ENCODE results near the gene MBNL1.

DNA sequence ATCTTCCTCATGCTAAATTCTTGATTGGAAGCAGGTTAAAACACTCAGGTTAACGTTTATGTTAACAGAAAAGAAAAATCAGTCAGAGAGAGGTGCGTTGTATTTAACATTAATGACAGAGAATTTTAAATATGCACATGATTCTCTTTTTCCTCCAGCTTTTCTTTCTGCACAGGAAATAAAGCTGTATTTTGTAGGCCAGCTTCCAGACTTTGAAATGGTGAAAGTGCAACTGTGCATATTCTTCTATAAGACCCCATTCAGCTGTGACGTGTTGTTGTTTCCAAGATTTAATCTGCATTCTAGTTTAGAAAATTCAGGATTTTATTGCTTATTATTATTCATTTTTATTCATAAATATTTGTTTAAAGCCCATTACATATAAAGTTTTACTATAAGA lies 11.8 kb downstream of the MBNL1 start:
- TF ChIP-seq EZH2 (IDR thresholded peaks at IDR 0.05; ENCODE audit: borderline replicate concordance, low read depth, low read length, severe bottlenecking) (no peak), POLR2AphosphoS5 (IDR thresholded peaks at IDR 0.05; ENCODE audit: insufficient read depth, low read depth, low read length) (no peak), JUN (IDR thresholded peaks at IDR 0.05; ENCODE audit: borderline replicate concordance, insufficient read depth, insufficient read length, low read depth) (no peak), MAX (IDR thresholded peaks at IDR 0.05; ENCODE audit: insufficient read depth, insufficient read length) (no peak)
